HuH-7.5 (cell line): ENCODE data around the gene CCDC106.

Experiments used
- DNase-seq: peaks from one replicate; pipeline ENCODE4 v3.0.0; 2011; ENCODE audit warnings: low spot score

Gene CCDC106

DNA sequence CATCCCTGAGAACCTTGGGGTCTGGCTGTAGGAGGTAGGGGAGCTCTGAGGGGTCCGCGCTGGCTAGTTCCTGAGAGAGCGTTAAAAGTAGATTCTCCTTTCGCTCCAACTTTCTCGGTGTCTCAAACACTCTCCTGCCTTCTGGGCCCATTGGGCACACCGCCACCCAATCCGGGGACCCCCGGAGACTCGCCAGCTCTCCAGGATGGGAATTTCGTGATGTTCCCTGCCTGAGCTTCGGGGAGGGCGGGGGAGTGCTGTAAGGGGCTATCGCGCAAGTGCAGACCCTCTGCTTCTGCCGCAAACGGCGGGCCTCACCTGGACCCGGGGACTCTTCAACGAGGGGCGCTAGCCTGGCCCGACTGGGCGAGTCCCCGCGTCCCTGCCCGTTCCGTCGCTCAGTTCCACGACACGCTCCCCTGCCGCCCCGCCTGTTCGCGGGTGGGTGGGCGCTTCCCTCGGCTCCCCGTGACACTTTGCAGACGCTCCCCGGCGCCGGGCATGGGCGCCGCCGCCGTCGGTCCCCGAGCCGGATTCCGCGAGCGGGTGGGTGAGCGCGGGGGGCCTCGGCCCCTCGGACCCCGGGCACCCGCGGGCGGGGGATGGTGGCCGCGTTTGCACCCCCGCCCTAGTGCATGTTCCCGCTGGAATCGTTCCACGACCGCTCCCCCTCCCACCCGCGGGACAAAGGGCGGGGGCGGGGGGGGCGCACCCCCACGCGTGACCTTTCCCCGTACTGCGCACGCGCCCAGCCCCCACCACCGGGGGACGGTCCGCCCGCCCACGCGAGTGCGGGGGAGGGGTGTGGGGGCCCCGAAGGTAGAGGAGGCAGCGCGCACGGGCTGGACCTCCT, at the start of gene CCDC106:
TSS of gene CCDC106 (plus strand) at position 481 of the 853 bp plus-strand sequence. CDS start 835 bp downstream, outside the sequence.
- peak; percentile 92 for DNase-seq

- DNase-seq = peak; percentile 95
Observed at GRCh38 chr19:55598719-55599467, 49.1 kb upstream of the CCDC106 start.

- peak; percentile 98 for DNase-seq
Observed at GRCh38 chr19:55599468-55599841, 48.6 kb upstream of the CCDC106 start, which contains the start of gene FIZ1. TSS of gene FIZ1 (minus strand) at chr19:55599517. CDS start at chr19:55597865, 1,652 bp downstream.

DNA sequence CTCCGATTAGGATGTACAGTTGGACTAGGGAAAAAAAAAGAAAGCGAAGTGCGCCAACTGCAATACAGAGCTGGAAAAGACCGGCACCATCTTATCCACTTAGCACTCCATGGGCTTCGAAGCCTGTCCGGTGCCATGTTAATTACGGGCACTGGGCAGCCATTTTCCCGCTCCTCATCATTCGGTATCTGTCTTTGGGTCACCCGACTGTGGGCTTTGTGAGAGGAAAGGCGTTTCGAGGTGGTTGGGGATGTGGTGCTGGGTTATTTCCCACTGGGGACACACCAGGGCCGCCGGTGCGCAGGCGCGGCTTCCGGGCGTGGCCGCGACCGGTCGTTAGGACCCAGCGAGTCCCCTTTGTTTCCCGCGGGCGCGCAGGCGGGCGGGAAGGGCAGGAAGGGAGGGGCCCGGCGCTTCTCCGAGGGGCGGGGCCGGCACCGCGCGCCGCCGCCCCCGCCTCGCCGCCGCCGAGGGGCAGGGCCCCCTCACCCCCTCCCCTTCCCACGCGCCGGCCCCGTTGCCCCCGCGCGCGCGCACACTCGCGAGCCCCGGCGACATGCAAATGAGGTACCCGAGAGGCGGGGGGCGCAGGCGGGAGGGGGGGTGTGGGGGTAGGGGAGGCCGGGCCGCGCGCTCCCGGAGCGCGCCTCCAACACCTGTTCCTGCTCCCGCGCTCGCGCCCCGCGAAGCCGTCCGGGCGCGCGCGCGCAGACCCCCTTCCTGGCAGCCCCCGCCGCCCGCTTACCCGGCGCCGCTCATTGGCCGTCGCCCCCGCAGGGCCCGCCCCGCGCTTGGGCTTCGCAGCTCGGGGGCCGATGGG, 48.0 kb upstream of the CCDC106 start, which contains the start of gene ZNF524:
TSS of gene ZNF524 (plus strand) at position 447 of the 820 bp plus-strand sequence. CDS start 1,825 bp downstream, outside the sequence.
- peak; percentile 95 for DNase-seq

- DNase-seq = no peak
Observed at GRCh38 chr19:55600662-55601028, 47.4 kb upstream of the CCDC106 start.

DNA sequence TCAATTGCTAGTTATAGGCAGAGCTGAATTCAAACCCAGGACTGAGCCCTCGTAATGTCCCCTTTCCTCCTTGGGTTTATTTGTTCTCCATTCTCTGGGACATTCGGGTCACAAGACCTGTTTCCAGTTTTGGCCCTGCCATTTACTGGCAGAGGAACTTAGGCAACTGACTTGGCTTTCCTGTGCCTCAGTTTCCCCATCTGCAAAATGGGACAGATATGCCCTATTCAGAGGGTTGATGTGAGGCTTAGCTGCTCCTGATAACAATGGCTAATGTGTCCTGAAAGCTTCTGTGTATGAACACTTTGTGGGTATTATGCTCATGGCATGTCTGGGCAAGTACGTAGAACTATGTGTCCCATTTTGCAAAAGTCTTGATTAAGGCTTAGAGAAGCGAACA, 46.9 kb upstream of the CCDC106 start:
- DNase-seq = no peak

DNA sequence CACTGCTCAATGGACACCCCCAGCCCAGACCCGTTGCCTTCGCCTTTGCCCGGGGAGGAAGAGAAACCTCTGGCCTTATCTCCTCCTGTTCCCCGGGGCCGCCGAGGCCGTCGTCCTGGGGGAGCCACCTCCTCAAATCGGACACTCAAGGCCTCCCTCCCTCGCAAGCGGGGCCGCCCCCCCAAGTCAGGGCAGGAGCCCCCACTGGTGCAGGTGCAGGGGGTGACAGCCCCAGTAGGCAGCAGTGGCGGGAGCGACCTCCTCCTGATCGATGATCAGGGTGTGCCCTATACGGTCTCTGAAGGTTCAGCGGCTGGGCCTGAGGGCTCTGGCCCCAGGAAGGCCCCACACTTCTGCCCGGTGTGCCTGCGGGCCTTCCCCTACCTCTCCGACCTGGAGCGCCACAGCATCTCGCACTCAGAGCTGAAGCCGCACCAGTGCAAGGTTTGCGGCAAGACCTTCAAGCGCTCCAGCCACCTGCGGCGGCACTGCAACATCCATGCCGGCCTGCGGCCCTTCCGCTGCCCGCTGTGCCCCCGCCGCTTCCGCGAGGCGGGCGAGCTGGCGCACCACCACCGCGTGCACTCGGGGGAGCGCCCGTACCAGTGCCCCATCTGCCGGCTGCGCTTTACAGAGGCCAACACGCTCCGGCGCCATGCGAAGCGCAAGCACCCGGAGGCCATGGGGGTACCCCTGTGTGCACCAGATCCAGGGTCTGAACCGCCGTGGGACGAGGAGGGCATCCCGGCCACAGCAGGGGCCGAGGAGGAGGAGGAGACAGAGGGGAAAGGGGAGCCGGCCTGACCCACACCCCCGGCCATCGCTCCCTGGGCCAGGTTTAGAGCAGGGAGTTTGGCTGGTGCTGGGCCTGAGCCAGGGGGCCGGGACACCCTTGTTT, 45.7 kb upstream of the CCDC106 start:
- no peak for DNase-seq

- no peak for DNase-seq
Observed at GRCh38 chr19:55603115-55603514, 44.9 kb upstream of the CCDC106 start.

DNA sequence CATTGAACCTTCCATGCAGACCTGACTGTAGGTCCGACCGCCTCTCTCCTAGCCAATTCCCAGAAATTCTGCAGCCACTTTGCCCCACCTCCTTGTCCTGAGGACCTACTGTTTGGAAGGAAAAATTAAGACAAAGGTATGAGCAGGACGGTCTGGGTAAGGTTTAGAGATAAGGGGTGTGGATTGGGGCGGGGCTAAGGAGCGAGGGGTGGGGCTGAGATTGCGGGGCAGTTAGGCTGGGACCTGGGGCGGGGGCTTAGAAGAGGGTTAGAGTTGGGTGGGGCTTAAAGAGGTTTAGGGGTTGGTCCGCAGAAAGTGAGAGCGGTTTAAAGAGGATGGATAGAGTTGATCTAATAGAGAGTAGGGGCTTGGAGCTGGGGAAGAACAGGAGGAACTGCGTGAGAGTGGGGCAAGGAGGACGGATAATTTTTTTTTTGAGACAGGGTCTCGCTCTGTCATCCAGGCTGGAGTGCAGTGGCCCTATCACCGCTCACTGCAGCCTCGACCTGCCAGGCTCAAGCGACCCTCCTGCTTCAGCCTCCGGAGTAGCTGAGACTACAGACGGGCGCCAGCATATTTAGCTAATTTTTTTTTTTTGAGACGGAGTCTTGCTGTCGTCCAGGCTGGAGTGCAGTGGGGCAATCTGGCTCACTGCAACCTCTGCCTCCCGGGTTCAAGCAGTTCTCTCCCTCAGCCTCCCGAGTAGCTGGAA, 44.3 kb upstream of the CCDC106 start:
- DNase-seq = no peak

- DNase-seq = peak; percentile 98
Observed at GRCh38 chr19:55605207-55605636, 42.8 kb upstream of the CCDC106 start.

GRCh38 chr19:55605637-55606470, 42.2 kb upstream of the CCDC106 start, which contains the start of gene ZNF865:
TSS of gene ZNF865 (plus strand) at chr19:55605647. CDS start at chr19:55613619, 7,972 bp downstream.
- DNase-seq = peak; percentile 93

DNA sequence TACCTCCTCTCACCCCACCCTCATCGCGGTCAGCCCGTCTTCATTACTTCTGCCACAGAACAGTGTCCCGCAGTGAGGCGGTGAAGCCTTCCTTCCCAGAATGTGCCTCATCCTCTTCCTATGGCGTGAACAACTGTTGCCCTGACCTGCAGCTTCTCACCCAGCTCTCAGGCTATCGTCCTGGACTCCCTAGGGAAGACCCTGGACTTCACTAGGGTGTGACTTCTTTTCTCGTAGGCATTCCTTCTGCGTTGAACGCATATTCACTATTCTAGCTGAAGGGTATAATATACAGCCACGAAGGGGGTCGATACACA, 41.6 kb upstream of the CCDC106 start:
- no peak for DNase-seq

DNA sequence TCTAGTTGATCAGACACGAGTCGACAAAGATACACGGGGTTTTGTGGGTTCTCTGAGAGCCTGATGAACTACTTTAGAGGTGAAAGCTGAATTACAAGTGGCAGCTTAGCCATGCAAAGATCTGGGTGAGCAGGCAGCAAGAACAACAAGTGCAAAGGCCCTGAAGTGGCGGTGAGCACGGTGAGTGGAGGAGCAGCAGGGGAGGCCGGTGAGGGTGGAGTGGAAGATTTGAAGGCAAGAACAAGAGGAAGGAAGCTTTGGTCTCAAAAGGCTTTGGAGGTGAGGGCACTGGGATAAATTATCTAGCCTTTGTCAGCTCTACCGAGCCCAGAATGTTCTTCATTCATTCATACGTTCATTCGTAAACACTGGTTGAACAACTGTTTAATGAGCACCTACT, 41.2 kb upstream of the CCDC106 start:
- DNase-seq = no peak

DNA sequence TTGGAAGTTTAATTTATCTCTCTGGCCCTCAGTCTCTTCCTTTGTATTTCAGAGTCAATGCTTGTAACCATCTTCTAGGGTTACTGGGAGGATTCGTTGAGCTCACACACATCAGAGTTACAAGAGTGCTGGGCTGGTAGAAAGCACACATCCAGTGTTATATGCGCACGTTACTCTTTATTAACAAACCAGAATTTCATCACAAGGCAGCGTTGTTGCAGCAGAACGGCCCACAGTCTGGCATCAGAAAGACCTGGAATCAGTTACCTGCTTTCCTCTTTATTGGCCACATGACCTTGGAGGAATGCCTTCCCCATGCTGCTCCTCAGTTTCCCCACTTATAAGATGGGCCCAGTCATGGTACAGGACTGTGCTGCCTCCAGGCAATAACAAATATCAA, 38.7 kb upstream of the CCDC106 start:
- no peak for DNase-seq

- no peak for DNase-seq
Observed at GRCh38 chr19:55611300-55611982, 36.6 kb upstream of the CCDC106 start.

- DNase-seq = no peak
Observed at GRCh38 chr19:55611983-55612645, 35.9 kb upstream of the CCDC106 start.

- no peak for DNase-seq
Observed at GRCh38 chr19:55613396-55613795, 34.6 kb upstream of the CCDC106 start.
